TTC549 (cell line): ENCODE results near the gene PHRF1.

Source experiments
- FAIRE-seq: peaks from 2 replicates; lab custom pipeline; 2012; peaks lifted over from hg19 to GRCh38; lab: Jason Lieb, UNC

PHRF1 gene

DNA sequence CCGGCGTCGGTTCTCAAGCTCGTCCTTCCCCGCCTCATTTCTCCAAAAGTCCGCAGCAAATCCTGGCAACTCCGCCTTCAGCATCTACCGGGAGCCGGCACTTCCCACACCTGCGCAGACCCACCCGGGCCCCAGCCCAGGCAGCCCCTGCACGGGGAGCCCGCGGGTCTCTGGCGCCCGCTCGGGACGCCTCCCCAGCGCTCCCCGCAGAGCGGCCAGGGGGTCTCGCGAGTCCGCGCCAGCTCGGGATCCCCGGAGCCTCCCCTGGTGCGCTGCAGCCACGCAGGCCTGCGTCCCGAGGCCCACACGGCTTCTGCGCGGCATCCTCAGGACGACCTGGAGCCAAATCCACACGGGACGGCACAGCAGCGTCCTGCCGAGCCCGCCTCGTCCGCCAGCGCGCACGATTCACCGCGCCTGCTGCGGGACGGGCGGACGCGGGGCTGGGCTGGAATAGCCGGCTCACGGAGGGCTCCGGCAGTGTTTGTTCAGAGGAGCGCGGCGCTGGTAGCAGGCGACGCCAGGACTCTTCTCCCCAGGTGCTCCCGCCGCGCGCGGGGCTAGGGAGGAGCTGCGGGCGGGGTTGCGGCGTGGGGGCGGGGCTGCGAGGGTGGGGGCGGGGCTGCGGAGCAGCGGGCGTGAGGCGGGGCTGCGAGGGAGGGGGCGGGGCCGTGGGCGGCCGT, 816 bp upstream of the PHRF1 start:
- no peak for FAIRE-seq

DNA sequence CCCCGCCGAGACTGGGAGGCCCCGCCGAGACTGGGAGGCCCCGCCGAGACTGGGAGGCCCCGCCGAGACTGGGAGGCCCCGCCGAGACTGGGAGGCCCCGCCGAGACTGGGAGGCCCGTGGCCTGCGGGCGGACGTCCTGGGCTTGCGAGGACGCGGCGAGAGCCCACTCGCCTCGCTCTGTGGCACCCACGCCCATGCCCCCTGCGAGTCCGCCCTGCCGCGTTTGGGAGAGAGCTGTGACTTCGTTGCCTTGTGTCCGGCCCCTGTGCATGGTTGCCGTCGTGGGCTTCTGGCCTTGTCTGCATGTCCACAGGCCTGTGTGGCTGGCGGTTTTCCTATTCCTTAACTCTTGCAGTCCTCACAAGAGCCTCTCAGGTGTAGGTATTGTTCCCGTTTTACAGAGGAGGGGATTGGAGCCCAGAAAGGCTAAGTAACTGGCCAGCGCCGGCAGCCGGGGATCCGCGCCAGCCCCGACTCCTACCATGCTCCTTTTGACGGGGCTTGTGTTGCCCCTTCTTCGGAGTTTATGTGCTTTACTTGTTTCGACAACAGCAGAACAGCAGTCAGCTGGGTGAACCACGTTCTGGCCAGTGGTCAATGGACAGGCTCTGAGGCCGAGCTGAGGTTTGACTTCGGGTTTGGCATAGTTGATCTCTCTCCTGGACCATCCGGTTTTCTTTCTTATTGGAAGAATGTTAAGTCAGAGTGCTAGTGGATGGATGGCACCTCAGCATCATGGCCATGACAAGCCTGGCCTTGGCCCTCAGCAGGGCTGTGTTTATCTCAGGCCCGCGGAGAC, 741 bp downstream of the PHRF1 start:
- no peak for FAIRE-seq

DNA sequence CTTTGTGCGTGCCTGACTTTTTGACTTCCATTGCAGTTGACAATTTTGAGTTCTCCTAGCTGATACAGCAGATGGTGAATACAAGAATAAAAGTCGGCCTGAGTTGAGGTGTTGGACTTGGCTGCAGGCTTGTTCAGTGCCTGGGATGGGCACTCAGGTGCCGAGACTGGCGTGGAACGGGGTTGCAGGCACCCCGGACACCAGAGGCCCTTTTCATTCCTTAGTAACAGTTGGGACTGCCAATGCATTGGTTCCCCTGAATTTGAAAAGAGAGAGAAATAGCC, 1.3 kb downstream of the PHRF1 start:
- FAIRE-seq, result no peak

DNA sequence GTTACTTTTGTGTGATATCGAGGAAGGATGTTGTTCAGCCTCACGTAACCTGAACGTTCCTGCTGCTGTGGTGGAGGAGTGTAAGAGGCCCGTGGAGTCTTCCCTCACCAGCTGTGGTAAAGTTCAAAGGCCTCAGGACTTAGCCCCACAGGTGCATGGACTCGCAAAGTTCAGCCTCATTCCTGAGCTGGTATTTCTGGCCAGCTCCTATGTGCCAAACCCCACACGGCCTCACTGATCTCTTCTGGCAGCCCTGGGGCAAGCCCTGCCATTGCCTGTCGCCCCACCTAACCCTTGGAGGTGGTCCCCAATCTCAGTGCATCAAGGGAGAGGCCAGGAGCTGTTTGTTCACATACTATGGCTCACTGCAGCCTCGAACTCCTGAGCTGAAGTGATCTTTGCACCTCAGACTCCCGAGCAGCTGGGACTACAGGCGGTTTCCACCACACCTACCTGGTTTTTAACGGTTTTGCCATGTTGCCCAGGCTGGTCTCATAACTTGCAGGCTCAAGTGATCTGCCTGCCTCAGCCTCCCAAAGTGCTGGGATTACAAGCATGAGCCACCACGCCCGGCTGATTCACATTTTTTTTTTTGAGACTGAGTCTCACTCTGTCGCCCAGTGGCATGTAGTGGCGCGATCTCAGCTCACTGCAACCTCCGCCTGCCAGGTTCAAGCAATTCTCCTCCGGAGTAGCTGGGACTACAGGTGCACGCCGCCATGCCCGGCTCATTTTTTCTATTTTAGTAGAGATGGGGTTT, 2.2 kb downstream of the PHRF1 start:
- FAIRE-seq, result no peak

DNA sequence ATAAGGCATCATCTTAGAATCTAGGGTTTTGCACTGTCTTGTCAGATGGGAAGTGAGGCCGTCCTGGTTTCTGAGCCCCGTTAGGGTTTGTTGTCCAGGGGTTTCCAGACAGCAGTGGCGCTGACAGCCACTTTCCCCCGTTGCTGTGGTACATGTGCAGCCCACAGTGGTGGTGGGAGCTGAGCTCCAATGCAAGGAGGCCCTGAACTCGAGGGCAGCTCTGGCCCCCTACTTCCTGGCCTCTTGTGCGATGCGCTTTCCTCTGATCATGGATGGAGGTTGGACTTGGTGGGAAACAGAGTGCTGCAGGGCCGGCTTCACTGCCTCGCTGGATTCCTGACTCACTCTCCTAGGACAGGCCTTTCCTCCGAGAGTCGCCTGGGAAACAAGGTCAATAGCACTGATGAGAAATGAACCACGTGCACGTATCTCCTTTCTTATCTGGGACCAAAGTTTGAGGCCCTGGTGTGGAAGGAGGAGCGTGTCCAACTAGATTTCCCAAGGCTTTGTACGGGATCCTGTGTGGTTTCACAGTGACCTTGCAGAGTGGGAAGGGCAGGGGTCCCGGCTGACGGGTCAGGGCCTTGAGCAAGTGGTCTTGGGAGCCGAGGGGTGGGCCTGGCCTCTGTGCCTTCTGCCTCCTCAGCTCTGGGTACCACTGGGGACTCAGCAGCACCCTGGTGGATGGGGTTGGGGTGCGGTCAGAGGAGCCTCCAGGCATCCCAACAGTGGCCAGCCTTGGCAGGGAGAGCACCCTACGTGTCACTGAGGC, 3.7 kb downstream of the PHRF1 start:
- no peak for FAIRE-seq

DNA sequence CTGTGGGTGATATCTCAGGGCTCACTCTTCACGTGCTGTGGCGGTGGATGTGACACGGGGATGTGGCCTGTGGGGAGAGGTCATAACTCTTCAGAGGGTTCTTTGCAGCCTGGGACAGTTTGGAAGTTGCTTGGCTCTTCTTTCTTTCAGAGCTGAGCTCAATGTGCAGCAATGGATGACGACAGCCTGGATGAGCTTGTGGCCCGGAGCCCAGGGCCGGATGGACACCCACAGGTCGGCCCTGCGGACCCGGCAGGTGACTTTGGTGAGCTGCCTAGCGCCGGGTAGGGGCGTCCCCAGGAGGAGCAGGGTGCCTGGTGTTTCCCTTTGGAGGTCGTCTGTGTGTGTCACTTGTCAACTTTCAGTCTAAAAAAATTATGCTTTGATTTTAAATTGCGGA, 5.1 kb downstream of the PHRF1 start:
- no peak for FAIRE-seq

DNA sequence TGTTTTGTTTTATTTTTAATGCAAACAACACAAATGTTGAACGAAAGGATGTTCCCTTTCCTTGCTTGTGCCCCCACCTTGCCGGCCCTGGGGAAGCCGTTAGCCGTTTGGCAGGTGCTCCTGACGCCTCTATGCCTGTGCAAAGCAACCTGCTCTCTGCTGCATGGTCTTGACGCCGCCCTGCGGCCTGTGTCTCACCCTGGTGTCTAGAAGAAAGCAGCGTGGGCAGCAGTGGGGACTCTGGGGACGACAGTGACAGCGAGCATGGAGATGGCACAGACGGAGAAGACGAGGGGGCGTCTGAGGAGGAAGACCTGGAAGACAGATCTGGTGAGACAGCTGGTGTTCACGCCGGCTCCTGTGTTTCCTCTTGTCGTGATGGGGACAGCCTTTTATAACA, 5.5 kb downstream of the PHRF1 start:
- no peak for FAIRE-seq

DNA sequence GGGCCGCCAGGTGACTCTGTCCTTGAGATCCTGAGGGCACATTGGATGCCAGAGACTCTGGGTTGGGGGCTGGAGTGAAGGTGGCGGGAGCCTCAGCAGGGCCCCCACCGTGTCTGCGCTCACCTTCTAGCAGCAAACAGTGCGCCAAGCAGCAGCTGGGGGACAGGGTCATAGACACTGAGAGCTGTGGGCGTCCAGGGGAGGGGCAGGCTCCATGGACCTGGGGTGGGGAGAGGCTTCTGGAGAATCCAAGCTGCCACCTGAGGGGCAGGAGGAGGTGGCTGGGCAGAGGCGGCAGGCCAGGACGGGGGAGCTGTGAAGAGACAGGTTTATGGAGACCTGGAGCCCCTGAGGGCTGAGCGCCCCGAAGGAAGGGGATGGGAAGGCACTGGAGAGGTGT, 8.0 kb downstream of the PHRF1 start:
- FAIRE-seq, result no peak

DNA sequence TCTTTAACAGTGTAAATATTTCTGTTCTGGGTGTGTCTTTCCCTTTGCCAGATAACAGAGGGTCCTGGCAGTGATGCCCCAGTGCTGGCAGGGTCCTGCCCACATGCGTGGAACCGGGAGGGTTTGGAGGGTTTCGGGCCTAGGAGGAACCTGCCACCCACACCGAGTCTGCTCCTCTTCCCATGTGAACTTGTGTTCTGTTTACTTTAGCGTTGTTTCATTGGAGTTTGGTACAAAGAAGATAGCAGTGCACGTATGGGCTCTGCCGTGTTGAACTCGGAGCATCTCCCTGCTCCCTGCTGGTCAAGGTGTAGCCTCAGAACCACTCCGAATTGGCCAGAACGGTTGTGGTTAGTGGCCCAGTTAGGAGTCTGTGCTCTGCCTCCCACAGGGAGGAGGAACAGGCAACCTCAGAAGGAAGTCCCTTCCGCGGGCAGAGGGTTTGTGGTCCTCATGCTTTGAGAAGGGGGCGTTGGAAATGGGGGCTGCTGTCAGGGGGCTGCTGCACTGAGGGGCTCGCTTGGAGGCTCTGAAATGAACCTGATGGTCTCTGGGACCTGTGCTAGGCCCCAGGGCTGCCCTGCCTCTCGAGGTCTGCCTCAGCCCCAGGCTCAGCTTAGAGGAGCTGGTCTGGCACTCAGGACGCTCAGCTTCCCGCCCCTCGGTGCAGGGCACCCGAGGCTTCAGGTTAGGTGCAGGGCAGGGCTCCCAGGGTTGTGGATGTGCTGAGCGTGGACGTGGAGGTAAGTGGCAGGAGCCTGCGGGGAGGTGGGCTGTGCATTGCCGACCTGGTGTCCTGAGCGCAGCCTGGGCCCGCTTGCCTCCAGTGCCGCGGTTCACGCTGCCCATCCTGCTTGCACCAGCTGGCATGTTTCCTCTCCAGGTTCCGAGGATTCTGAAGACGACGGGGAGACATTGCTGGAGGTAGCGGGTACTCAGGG, 10.4 kb downstream of the PHRF1 start:
- no peak for FAIRE-seq

DNA sequence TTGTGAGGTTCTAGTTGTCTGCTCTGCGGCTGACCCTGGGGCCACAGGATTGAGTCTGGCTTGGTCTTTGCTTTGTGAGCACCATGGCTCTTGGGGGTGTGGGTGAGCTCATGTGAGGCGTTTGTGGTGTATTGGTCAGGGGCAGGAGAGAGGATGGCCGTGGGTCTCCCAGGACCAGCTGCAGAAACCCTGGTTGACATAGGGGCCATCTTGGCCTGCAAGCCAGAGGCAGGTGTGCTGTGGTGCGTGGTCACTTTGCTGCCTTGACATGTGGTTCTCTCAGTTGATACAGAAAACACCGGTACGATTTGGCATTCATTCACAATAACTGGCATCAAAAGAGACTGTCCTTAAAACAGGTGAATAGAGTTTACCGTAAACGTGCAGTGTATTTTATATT, 11.3 kb downstream of the PHRF1 start:
- FAIRE-seq, result no peak

DNA sequence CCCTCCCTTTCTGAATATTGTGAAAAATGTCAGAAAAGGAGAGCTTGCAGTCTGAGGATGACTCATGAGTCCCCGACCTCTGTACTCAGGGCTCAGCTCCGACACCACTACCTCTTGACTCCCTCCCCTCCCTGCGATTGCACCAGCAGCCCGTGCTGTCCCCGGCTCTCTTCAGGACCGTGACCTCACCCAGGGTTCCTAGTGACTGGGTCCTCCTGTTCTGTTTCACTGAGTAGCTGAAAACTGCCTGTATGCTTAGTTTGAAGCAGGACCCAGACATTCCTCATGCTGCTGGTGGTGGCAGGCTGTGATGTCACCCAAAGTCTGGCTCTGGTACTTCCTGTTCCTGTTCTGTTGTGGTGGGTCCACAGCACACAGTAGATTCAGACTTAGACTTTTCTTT, 11.7 kb downstream of the PHRF1 start:
- no peak for FAIRE-seq

DNA sequence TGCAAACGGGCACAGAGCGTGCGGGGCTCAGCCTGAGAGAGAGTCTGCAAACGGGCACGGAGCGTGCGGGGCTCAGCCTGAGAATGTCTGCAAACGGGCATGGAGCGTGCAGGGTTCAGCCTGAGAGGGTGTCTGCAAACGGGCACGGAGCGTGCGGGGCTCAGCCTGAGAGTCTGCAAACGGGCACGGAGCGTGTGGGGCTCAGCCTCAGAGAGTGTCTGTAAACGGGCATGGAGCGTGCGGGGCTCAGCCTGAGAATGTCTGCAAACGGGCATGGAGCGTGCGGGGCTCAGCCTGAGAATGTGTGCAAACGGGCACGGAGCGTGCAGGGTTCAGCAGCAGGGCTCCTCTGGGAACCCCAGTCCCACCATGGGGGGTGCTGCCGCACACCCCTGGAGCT, 13.5 kb downstream of the PHRF1 start:
- no peak for FAIRE-seq

DNA sequence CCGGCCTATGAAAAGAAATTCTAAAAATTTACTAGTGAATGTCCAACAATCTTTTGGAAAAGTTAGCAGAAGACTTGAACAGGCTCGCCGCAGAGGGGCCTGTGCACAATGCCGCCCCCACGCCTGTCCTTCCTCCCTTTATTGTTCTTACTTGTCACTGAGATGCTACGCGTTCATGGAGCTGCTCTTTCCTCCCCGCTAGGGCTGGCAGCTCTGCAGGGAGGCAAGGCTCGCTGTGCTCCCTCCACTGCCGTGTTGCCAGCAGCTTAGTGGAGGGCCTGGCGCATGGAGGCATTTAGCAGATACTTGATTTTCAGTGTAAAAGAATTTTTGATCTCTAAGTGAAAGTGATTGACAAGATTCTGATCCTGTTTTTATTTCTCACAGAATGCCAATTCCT, 14.7 kb downstream of the PHRF1 start:
- no peak for FAIRE-seq

DNA sequence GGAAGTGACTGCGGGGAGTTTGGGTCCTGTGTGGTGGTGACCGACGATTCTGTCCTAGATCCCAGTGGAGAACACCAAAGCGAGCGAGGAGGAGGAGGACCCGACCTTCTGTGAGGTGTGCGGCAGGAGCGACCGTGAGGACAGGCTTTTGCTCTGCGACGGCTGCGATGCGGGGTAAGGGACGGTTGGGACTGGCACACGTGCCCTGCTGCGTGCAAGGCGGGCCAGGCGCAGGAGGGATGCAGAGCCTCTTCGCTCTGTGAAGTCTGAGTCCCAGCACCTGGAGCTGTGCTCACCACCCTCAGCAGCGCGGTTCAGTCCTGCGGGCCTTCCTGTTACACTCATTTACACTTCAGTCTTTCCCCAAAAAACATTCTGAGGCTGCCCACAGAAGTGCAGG, 16.2 kb downstream of the PHRF1 start:
- FAIRE-seq, result no peak

DNA sequence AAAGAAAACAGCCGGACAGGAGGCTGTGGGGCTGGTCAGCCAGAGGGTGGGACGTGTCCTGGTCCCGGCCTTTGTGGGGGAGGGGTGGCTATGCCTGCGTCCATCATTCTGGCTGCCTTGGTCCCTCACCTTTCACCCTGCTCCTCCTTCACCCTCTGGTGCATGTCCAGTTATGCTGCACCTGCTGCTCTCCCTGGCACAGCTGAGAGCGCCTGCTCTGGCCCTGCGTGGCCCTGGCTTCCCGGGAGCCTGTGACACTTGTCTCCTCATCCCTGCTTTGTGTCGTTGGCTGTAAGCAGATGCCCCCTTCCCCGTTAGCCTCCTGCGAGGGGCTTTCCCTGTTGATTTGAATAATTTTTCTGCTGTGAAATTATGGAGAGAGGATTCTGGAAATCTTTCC, 16.6 kb downstream of the PHRF1 start:
- no peak for FAIRE-seq

DNA sequence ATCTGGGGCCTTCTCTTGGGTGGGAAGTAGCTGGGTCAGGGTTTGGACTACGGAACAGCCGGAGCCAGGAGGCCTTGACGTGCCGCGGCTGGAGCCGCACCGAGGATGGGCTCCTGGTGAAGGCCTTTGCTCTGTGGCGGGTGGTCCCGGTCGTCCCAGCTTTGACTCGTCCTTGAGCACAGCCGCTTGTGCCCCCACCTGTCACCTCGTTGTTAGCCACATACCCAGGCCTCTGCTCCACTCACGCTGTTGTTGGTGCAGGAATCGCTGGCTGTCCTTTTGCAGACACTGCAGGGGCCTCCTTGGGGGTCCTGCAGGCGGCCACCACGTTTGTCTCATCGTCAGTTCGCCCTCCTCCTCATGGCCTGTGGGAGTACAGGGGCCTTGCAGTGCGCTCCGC, 17.1 kb downstream of the PHRF1 start:
- FAIRE-seq, result no peak

DNA sequence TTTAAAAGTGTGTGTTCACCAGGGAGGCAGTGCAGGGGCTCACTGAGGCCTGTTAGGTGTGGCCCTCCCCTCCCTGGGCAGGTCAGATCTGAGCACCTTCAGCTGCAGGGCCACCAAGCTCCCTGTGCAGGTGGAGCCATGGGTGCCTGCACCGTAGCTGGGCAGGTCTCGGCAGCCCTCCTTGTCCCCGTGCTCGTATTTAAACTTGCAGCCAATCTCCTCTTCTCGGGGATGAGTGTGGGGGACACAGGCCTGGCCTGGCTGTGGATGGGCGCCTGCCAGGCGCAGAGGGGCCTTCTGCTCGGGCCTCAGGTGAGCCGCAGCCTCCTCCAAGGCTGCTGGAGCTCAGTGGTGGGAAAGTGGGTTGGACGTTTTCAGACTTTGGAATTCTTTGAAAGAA, 19.1 kb downstream of the PHRF1 start:
- FAIRE-seq, result no peak

DNA sequence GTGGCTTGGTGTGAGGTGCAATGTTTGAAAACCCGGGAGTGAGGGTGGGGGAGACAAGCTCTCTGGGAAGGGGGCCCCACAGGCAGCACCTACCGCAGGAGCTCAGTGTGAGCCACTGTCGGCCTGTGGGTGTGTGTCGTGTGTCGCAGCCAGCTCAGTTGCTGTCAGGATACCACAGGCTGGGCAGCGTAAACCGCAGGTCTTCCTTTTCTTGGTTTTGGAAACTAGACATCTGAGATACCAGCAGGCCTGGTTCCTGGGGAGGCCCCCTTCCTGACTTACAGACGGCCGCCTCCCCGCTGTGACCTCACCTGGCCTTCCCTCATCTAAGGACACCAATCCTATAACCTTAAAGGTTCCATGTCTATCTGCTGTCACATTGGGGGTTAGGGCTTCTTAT, 20.1 kb downstream of the PHRF1 start:
- no peak for FAIRE-seq

DNA sequence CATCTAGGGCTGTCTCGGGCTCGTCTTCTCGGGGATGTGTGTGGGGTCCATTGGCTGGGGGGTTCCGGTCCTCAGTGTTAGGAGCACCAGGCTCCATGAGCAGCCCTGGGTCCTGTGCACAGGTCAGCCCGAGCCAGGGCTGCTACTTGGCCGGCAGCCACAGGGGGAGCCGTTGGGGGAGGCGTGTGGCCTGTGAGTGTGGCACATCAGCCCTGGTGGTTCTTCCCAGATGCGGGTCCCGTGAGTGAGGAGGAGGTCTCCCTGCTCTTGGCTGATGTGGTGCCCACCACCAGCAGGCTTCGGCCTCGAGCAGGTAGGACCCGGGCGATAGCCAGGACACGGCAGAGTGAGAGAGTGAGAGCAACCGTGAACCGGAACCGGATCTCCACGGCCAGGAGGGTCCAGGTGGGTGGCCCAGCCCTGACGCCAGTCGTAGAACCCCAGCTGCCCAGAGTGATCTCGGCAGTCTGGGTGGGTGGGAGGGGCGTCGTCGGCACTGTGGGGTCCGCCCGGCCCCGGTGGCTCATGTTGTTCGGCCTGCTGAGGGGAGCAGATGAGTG, 21.0 kb downstream of the PHRF1 start:
- FAIRE-seq, result no peak

DNA sequence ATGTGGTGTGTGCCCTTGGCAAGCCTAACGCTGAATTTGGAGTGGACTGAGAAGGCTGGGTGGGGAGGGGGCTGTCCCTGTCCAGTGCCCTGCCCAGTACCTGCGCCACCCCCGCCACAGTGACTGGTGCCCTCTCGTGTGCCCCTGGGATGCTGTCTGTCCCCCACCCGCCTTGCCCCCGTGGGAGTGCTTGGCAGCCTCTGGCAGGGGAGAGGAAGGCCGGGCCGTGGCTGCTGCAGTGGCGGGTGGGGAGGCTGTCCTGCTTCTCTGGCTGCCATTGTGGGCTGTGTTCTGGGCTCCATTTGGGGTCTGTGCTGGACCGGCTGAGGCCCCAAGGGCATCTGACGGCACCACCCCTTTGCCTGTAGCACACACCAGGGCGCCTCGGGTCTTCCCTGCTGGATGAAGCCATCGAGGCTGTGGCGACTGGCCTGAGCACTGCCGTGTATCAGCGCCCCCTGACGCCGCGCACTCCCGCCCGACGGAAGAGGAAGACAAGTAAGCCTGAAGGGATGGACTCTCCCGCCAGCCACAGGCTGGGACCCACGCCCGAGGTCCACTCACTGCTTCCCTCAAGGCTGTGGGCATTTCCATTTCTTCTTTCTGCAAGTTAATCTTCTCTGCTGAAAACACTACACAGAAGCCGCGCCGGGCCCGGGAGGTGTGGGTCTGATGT, 21.9 kb downstream of the PHRF1 start:
- no peak for FAIRE-seq
